Measurements from ENCODE around the gene STAC. TPM values are rescaled to one million over a fixed set of nuclear protein-coding genes. Genes with fewer than 3 reads are reported as not detected.

The STAC gene
- total RNA-seq, 1 experiment from 2014 or later = 6.7 TPM

GRCh38 chr3:36480911-36481648, 100.8 kb downstream of the STAC start:
- H3K4me1 ChIP-seq (ENCODE audit: insufficient read depth, low read length) = no peaks in the 10 kb centered on the region
- H3K27me3 ChIP-seq (ENCODE audit: low read length) = no peaks in the 10 kb centered on the region
- no peaks in the 10 kb centered on the region for H4K20me1 ChIP-seq (ENCODE audit: low read length)
- intact Hi-C loops (cut with micrococcal nuclease) = no loop called here
- no peak overlapping the region for H2AFZ ChIP-seq (ENCODE audit: low read length)
- H3K9me2 ChIP-seq (replicated peaks; ENCODE audit: low read length) = no peaks in the 10 kb centered on the region
- no peak overlapping the region for H3K4me3 ChIP-seq (ENCODE audit: low read length)
- no peaks in the 10 kb centered on the region for H3K36me3 ChIP-seq (ENCODE audit: low read depth, low read length)
- H3F3A ChIP-seq (ENCODE audit: low read length, unreplicated experiment) = no peaks in the 10 kb centered on the region
- H3K79me2 ChIP-seq (ENCODE audit: low read length) = no peaks in the 10 kb centered on the region
- CTCF ChIA-PET = no interaction called here
- no peak for TF ChIP-seq EZH2phosphoT487 (IDR thresholded peaks at IDR 0.05; ENCODE audit: borderline replicate concordance, low read length)
- no peak for TF ChIP-seq EZH2 (IDR thresholded peaks at IDR 0.05; ENCODE audit: low read length, unreplicated experiment)
- no peak for TF ChIP-seq CTCF (conservative IDR thresholded peaks at IDR 0.05; ENCODE audit: low read depth, low read length)
- no peaks in the 10 kb centered on the region for H3K9me3 ChIP-seq (ENCODE audit: low read length)
- DNase-seq (no peak), ATAC-seq (no peak)
- no TSS peak for BruUV-seq (replicated peaks)
- H3K4me2 ChIP-seq (ENCODE audit: low read length) = no peak overlapping the region
- H3K27ac ChIP-seq (ENCODE audit: low read length) = no peak overlapping the region
- POLR2A ChIA-PET (ENCODE audit: unreplicated experiment) = no interaction called here
- no peak overlapping the region for H3K9ac ChIP-seq (ENCODE audit: low read length)

GRCh38 chr3:36482256-36482655, 102.0 kb downstream of the STAC start:
- BruUV-seq (replicated peaks) = no TSS peak
- H3K27ac ChIP-seq (ENCODE audit: low read length) = no peak overlapping the region
- ChIA-PET CTCF (no interaction called here), POLR2A (ENCODE audit: unreplicated experiment) (no interaction called here)
- no peak for DNase-seq
- H3K36me3 ChIP-seq (ENCODE audit: low read depth, low read length) = no peaks in the 10 kb centered on the region
- H3K79me2 ChIP-seq (ENCODE audit: low read length) = no peaks in the 10 kb centered on the region
- no peaks in the 10 kb centered on the region for H3F3A ChIP-seq (ENCODE audit: low read length, unreplicated experiment)
- H3K9me2 ChIP-seq (replicated peaks; ENCODE audit: low read length) = no peaks in the 10 kb centered on the region
- intact Hi-C loops (cut with micrococcal nuclease) = no loop called here
- no peak overlapping the region for H3K4me2 ChIP-seq (ENCODE audit: low read length)
- no peak overlapping the region for H3K9ac ChIP-seq (ENCODE audit: low read length)
- H3K4me3 ChIP-seq (ENCODE audit: low read length) = no peak overlapping the region
- no peaks in the 10 kb centered on the region for H4K20me1 ChIP-seq (ENCODE audit: low read length)
- H3K4me1 ChIP-seq (ENCODE audit: insufficient read depth, low read length) = no peaks in the 10 kb centered on the region
- no peak overlapping the region for H2AFZ ChIP-seq (ENCODE audit: low read length)
- H3K9me3 ChIP-seq (ENCODE audit: low read length) = no peaks in the 10 kb centered on the region
- no peaks in the 10 kb centered on the region for H3K27me3 ChIP-seq (ENCODE audit: low read length)
- ATAC-seq = no peak
- TF ChIP-seq EZH2phosphoT487 (IDR thresholded peaks at IDR 0.05; ENCODE audit: borderline replicate concordance, low read length) (no peak), EZH2 (IDR thresholded peaks at IDR 0.05; ENCODE audit: low read length, unreplicated experiment) (no peak), CTCF (conservative IDR thresholded peaks at IDR 0.05; ENCODE audit: low read depth, low read length) (no peak)

GRCh38 chr3:36482880-36483279, 102.6 kb downstream of the STAC start:
- no peaks in the 10 kb centered on the region for H3K9me2 ChIP-seq (replicated peaks; ENCODE audit: low read length)
- H3K9me3 ChIP-seq (ENCODE audit: low read length) = no peaks in the 10 kb centered on the region
- TF ChIP-seq EZH2phosphoT487 (IDR thresholded peaks at IDR 0.05; ENCODE audit: borderline replicate concordance, low read length) (no peak), CTCF (conservative IDR thresholded peaks at IDR 0.05; ENCODE audit: low read depth, low read length) (no peak), EZH2 (IDR thresholded peaks at IDR 0.05; ENCODE audit: low read length, unreplicated experiment) (no peak)
- no peak overlapping the region for H3K27ac ChIP-seq (ENCODE audit: low read length)
- ATAC-seq (no peak), DNase-seq (no peak)
- ChIA-PET POLR2A (ENCODE audit: unreplicated experiment) (no interaction called here), CTCF (no interaction called here)
- no peak overlapping the region for H3K4me2 ChIP-seq (ENCODE audit: low read length)
- no peak overlapping the region for H3K4me3 ChIP-seq (ENCODE audit: low read length)
- no peaks in the 10 kb centered on the region for H4K20me1 ChIP-seq (ENCODE audit: low read length)
- H3F3A ChIP-seq (ENCODE audit: low read length, unreplicated experiment) = no peaks in the 10 kb centered on the region
- H3K4me1 ChIP-seq (ENCODE audit: insufficient read depth, low read length) = no peaks in the 10 kb centered on the region
- H3K27me3 ChIP-seq (ENCODE audit: low read length) = no peaks in the 10 kb centered on the region
- BruUV-seq (replicated peaks) = no TSS peak
- H3K36me3 ChIP-seq (ENCODE audit: low read depth, low read length) = no peaks in the 10 kb centered on the region
- intact Hi-C loops (cut with micrococcal nuclease) = no loop called here
- H2AFZ ChIP-seq (ENCODE audit: low read length) = no peak overlapping the region
- H3K79me2 ChIP-seq (ENCODE audit: low read length) = no peaks in the 10 kb centered on the region
- H3K9ac ChIP-seq (ENCODE audit: low read length) = no peak overlapping the region
